ENCODE measurements around the gene CNNM4. TPM values are rescaled to one million over a fixed set of nuclear protein-coding genes. Genes with fewer than 3 reads are reported as not detected.

CNNM4 gene
- total and polyA plus RNA-seq, 2 of the 4 experiments (the other 2 are of a cell fraction) = 2.0 to 4.1 TPM

DNA sequence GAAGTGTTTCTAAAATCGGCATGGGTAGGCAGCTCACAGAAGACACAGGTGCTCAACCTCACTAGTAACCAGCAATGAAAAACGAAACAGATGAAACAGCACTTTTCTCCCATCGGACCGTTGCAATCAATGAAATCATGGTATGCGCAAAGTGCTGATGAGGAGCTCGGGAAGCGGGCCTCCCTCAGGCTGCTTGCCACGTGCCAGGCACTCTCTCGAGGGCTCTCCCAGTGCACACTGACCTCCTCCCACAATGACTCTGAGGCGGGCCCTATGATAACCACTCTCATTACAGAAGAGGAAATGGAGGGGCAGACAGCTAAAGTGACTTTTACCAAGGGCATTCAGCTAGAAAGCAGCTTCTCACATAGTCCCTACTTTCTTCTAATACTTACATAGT is 86.9 kb downstream of the CNNM4 start:
- ATAC-seq (ENCODE audit: low read depth) (no peak), DNase-seq (no peak)
- no TSS peak for BruUV-seq (replicated peaks)
- POLR2A ChIA-PET (ENCODE audit: unreplicated experiment) = no interaction called here
- H3K79me1 ChIP-seq (ENCODE audit: low read depth in 1 of 2, low read length in 2 of 2) = no peaks in the 10 kb centered on the region
- no peak overlapping the region for H3K14ac ChIP-seq (replicated peaks; ENCODE audit: low read depth, low read length)
- H3K9me3 ChIP-seq (ENCODE audit: control insufficient read depth, insufficient read depth, low read length) = no peaks in the 10 kb centered on the region
- H3K4me2 ChIP-seq (ENCODE audit: low read depth, low read length) = no peak overlapping the region
- no peak overlapping the region for H3K9ac ChIP-seq (ENCODE audit: low read depth, low read length)
- no peak overlapping the region for H3K18ac ChIP-seq (ENCODE audit: low read depth, low read length)
- H4K8ac ChIP-seq (ENCODE audit: low read depth in 2 of 2, low read length in 2 of 2) = no peak overlapping the region
- no peaks in the 10 kb centered on the region for H3K27me3 ChIP-seq (ENCODE audit: control insufficient read depth, insufficient read depth, low read length)
- H2BK15ac ChIP-seq (ENCODE audit: low read depth, low read length) = no peak overlapping the region
- CTCF ChIA-PET = interaction anchor here (0.8 kb wide), 1 partner anchor 10 kb away, joined by 3 read pairs; the partner anchor contains the start of gene ANKRD39
- no peak overlapping the region for H2AK9ac ChIP-seq (replicated peaks; ENCODE audit: low read depth, low read length, poor library complexity)
- H3K23ac ChIP-seq (ENCODE audit: low read depth, low read length) = no peak overlapping the region
- in situ Hi-C loops (cut with MboI; ENCODE audit: low sequenced_read_pairs) (no loop called here), dilution Hi-C loops (cut with HindIII; ENCODE audit: low sequenced_read_pairs, unreplicated experiment) (no loop called here), intact Hi-C loops (cut with micrococcal nuclease) (no loop called here)
- H4K5ac ChIP-seq (ENCODE audit: low read depth, low read length) = no peak overlapping the region
- TF ChIP-seq FOS (IDR thresholded peaks at IDR 0.05; ENCODE audit: low read depth, low read length) (no peak), RAD21 (IDR thresholded peaks at IDR 0.05; ENCODE audit: low read length) (no peak), SMC3 (IDR thresholded peaks at IDR 0.05; ENCODE audit: low read depth, low read length) (no peak), CEBPB (IDR thresholded peaks at IDR 0.05; ENCODE audit: low read depth, low read length) (no peak)
- TF ChIP-seq, protein P1, sequence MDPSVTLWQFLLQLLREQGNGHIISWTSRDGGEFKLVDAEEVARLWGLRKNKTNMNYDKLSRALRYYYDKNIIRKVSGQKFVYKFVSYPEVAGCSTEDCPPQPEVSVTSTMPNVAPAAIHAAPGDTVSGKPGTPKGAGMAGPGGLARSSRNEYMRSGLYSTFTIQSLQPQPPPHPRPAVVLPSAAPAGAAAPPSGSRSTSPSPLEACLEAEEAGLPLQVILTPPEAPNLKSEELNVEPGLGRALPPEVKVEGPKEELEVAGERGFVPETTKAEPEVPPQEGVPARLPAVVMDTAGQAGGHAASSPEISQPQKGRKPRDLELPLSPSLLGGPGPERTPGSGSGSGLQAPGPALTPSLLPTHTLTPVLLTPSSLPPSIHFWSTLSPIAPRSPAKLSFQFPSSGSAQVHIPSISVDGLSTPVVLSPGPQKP (IDR thresholded peaks at IDR 0.05; ENCODE audit: borderline replicate concordance, low read depth, low read length) = no peak
- TF ChIP-seq, protein P2, sequence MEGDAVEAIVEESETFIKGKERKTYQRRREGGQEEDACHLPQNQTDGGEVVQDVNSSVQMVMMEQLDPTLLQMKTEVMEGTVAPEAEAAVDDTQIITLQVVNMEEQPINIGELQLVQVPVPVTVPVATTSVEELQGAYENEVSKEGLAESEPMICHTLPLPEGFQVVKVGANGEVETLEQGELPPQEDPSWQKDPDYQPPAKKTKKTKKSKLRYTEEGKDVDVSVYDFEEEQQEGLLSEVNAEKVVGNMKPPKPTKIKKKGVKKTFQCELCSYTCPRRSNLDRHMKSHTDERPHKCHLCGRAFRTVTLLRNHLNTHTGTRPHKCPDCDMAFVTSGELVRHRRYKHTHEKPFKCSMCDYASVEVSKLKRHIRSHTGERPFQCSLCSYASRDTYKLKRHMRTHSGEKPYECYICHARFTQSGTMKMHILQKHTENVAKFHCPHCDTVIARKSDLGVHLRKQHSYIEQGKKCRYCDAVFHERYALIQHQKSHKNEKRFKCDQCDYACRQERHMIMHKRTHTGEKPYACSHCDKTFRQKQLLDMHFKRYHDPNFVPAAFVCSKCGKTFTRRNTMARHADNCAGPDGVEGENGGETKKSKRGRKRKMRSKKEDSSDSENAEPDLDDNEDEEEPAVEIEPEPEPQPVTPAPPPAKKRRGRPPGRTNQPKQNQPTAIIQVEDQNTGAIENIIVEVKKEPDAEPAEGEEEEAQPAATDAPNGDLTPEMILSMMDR (conservative IDR thresholded peaks at IDR 0.05; ENCODE audit: low read depth, low read length) = no peak
- no peak overlapping the region for H3K4me3 ChIP-seq (ENCODE audit: insufficient read depth, low read depth, low read length)
- no peak overlapping the region for H2AK5ac ChIP-seq (ENCODE audit: low read depth, low read length)
- no peaks in the 10 kb centered on the region for H3K4me1 ChIP-seq (ENCODE audit: control insufficient read depth, insufficient read depth, low read length)
- no peak overlapping the region for H3K4ac ChIP-seq (ENCODE audit: low read depth, low read length)
- H4K91ac ChIP-seq (ENCODE audit: insufficient read depth, low read depth, low read length) = no peak overlapping the region
- no peak overlapping the region for H2BK120ac ChIP-seq (ENCODE audit: low read depth, low read length)
- no peak overlapping the region for H2BK20ac ChIP-seq (ENCODE audit: low read depth, low read length)
- H3K36me3 ChIP-seq (ENCODE audit: control insufficient read depth, insufficient read depth, low read length) = peaks cover 21% of the 10 kb centered on the region
- no peak overlapping the region for H3K27ac ChIP-seq (ENCODE audit: insufficient read depth, low read length)
- no peaks in the 10 kb centered on the region for H4K20me1 ChIP-seq (ENCODE audit: insufficient read depth, low read length)
- H2AFZ ChIP-seq (replicated peaks; ENCODE audit: low read length, poor library complexity) = no peak overlapping the region
- H3K9me1 ChIP-seq (ENCODE audit: insufficient read depth, low read length) = no peaks in the 10 kb centered on the region
- H2BK5ac ChIP-seq (ENCODE audit: low read depth, low read length, poor library complexity, severe bottlenecking) = no peak overlapping the region
- H3K56ac ChIP-seq (ENCODE audit: extremely low read depth, insufficient read depth, low read length) = no peak overlapping the region
- no CpG with 5 or more reads among the region's 10 CpGs for WGBS, 2 experiments (ENCODE audit: extremely low coverage in 2 of 2, insufficient read length in 1 of 2)
